Right renal pelvis (tissue), 4 donors: ENCODE results near the gene GIMAP1. TPM values are rescaled to one million over a fixed set of nuclear protein-coding genes. Genes with fewer than 3 reads are reported as not detected.
"Not testable (repeated sequence)": the region's sequence is repeated elsewhere in the genome, so short reads cannot be mapped to it uniquely, and the experiment has no call there.

Experiments
- DNase-seq, 4 donors: peaks; one replicate each; pipeline ENCODE4 v3.0.0-alpha.2; 2013; ENCODE audit warnings: low read depth in 4 of 4, low spot score in 3 of 4, missing footprints in 1 of 4
- polyA plus RNA-seq, 4 donors: library from polyadenylated mRNA; unstranded; fragments of 120-200 nt; gene quantifications; one replicate each; pipeline ENCODE4 v1.2.1, GENCODE V29; 2013; ENCODE audit not compliant: insufficient read length in 4 of 4

The GIMAP1 gene
- 1 to 10 TPM; 2.5 to 3.4 (median 3.0) TPM for polyA plus RNA-seq

DNA sequence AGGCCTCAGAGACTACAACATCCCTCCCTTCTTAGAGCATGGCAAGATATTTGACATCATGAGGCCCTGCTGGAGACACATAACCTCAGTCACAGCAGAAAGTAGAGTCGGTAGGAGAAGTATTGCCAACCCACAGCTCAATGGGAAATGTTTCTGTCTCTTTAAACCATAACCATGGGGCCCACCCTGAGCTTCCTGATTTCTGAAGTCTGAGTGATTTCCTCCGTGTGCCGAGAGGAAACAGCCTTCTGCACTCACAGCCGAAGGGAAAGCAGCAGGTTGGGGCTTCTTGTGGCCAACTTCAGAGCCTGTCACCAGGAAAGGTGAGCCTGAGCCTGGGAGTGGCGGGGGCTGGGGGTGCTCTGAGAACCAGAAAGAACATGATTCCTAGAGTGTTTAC lies at the start of gene GIMAP1:
TSS of gene GIMAP1 (plus strand) at position 246 of the 400 bp plus-strand sequence. CDS start 2,435 bp downstream, outside the sequence.
- peak in 2 of 4 donors; percentile 1 to 12 for DNase-seq

DNA sequence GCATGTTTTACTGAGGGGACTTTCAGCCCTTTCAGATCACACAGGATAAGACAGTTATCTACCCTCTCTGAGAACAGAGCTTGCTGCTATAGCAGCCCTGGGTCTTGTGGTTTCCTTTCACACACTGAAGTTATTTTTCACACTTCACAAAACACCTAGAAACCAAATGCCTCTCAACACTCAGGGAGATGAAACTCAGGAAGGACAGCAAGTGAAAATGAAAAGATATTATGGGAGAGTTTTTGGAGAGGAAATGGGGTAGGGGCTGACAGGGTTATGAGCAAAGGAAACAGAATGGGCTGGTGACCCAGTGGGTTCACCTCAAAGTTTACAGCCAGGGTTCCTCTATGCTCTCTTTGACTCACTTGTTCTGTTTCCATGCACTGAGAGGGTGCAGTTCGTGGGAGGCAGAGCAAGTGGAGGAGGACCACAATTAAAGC lies 47.9 kb upstream of the GIMAP1 start:
- no peak for DNase-seq

DNA sequence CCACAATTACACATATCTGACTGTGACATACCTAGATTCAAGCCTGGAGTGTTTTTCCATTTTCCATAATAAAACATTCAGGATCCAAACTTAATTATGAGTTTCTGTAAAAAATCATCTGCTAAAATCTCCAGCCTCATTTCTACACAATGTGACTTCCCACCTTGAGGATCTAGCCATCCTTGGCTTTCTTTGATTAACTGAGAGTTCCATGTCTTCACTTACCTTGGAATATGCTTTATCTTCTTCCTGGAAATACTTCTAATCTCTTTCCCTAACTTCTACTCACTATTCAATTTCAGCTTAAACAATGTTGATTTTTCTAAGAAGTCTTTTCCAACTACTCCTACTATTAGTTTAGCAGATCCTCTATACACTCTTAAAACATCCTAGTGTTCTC lies 47.4 kb upstream of the GIMAP1 start:
- no peak for DNase-seq

DNA sequence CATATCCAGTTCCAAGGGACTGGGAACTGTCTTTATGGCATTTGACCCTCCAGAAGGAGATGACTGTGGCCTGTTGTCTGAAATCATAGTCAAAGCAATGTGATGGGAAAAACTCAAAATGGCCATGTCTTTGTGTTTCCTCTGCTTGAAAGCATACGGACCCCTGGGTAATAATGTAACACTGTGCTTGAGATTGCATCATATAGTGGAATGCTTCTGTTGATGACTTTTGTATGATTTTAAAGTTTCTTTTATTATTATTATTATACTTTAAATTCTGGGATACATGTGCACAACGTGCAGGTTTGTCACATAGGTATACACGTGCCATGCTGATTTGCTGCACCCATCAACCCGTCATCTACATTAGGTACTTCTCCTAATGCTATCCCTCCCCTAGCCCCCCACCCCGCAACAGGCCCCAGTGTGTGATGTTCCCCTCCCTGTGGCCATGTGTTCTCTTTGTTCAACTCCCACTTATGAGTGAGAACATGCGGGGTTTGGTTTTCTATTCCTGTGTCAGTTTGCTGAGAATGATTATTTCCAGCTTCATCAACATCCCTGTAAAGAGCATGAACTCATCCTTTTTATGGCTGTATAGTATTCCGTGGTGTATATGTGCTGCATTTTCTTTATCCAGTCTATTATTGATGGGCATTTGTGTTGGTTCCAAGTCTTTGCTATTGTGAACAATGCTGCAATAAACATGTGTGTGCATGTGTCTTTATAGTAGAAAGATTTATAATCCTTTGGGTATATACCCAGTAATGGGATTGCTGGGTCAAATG lies 44.4 kb upstream of the GIMAP1 start:
- DNase-seq, result not testable (repeated sequence)

DNA sequence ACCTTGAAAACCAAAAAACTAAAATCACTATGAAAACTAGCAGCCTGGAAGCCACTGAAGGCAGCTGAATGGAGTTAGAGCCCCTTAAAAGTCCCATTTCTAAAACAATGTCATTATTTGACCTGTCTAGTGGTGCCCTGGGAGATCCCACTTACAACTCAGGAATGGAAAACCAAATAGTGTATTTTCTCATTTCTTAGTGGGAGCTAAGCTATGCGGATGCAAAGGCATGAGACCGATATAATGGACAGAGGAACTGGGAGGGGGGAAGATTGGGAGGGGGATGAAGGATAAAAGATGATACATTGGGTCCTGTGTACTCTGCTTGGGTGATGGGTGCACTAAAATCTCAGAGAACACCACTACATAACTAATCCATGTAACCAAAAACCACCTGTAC lies 40.7 kb upstream of the GIMAP1 start:
- no peak for DNase-seq

DNA sequence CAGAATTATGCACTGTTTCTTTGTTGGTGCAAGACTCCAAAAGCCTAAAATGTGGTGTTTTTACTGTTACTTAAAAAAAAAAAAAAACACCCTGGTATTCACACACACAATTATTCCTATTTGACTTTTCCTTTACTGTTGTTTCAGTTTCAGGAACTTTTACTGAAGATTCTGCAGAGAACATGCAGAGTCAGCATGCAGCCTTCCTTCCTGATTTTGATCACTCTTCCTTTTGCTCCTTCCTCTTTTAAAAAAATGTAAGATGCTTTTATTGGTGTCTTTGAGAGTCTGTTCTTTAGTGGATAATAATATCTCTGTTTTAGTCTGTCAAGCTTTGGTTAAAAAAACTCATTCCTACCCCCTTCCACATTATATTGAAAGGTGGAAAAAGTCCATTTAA lies 40.1 kb upstream of the GIMAP1 start:
- DNase-seq, result not testable (repeated sequence)

DNA sequence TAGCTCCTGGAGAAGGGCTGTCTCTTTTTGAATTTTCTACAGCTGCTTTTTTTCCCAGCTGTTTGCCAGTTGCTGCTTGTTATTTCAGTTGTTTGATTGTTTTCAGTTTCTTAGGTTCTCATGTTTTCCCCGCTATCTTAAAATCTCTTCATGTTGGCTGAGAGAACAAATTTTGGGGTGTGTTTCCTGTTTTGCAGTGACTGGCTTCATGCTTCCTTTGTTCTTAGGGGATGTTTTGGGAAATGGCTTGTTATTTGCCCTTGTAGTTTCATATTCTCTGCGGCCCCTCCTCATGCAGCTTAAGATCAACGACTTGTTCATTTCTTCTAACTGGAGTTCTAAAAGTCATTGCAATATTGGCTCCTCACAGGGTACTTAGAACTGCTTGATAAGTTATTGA lies 39.6 kb upstream of the GIMAP1 start:
- DNase-seq, result not testable (repeated sequence)

DNA sequence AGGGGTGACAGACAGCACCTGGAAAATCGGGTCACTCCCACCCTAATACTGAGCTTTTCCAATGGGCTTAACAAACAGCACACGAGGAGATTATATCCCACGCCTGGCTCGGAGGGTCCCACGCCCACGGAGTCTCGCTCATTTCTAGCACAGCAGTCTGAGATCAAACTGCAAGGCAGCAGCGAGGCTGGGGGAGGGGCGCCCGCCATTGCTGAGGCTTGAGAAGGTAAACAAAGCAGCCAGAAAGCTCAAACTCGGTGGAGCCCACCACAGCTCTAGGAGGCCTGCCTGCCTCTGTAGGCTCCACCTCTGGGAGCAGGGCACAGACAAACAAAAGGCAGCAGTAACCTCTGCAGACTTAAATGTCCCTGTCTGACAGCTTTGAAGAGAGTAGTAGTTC lies 37.8 kb upstream of the GIMAP1 start:
- not testable (repeated sequence) for DNase-seq

DNA sequence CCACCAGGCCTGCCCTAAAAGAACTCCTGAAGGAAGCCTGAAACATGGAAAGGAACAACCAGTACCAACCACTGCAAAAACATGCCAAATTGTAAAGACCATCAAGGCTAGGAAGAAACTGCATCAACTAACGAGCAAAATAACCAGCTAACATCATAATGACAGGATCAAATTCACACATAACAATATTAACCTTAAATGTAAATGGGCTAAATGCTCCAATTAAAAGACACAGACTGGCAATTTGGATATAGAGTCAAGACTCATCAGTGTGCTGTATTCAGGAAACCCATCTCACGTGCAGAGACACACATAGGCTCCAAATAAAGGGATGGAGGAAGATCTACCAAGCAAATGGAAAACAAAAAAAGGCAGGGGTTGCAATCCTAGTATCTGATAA lies 36.0 kb upstream of the GIMAP1 start:
- DNase-seq, result not testable (repeated sequence)

DNA sequence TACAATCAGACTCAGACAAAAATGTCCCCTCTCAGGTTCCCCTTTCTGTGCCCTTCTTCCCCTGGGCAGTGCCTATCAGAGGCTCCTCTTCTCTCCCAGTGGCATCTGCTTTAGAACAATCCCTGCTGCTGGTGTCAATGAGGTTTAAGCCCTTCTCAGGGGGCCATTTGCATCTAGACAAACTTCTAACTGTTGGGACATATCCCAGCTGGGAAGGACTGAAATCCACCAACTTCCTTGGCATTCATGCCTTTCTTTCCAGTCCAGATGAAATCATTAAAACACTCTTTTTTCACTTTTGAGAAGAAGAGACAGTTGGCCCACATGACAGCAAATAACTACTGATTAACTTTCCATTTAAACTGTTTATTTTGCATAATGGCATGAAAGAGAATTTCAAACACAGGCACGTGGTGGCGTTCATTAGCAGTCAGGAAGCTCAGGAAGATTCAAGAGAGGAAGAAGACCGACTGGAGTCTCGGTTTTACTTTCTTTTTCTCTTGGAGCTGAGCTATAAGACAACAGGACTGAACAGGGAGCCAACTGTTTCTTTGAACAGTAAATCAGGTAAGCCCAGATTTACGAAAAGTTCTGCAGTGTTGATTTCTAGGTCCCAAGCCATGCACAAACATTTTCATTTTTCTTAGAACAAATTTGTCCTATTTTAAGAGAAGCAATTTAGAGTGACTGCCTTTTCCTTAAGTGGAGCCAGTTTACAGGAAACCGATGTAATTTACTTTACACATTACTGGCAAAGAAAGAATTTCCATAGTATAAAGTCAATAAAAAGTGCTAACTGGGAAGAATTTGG lies 31.0 kb upstream of the GIMAP1 start, which contains the start of gene GIMAP2:
TSS of gene GIMAP2 (plus strand) at position 488 of the 811 bp plus-strand sequence. CDS start 1,354 bp downstream, outside the sequence.
- peak in 1 of 4 donors; percentile 1 for DNase-seq

DNA sequence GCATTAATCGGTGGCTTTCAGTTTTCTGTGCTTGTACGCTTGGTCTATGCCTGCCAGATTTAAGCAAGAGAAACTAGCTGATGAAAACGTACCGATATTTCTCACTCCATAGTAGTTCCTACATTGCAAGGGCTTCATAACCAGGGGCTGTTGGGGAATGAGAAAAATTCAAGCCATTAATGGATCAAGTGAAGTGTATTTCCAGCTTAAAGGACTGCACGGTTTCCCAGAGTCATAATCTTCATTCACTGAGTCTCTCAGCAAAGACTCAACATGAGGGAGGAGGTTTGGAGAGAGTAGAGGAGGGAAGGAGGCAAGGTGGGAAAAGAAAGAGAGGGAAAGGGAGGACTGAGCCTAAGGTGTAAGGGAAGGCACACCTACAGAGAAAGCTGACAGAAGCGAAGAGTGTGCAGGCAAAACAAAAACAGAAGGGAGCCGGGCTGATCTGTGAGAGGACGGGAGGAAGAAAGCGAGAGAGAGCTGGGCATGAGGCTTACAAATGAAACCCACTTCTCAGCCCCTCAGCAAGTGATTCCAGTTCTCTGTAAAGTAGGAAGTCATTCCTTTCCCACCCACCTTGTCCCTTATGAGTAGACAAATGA lies 30.3 kb upstream of the GIMAP1 start:
- DNase-seq, result no peak

DNA sequence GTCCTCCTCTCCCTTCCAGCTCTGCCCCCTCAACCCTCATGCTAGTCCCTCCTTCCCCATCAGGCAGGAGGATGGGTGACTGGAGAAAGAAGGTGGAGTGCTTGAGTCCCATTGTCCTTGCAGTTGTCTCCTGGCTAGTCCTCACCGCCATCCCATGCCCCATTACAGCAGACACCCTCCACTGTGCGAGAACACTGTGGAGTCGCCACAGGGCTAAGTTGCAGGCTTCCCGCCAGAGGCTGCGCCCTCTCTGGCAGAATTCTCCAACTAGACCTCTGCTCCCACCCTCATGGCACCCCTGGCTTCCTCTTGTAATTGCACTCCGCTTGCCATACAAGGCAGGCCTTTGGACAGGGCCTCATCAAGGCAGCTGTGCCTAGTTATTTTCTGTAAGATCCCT lies 27.8 kb upstream of the GIMAP1 start:
- DNase-seq, result no peak

DNA sequence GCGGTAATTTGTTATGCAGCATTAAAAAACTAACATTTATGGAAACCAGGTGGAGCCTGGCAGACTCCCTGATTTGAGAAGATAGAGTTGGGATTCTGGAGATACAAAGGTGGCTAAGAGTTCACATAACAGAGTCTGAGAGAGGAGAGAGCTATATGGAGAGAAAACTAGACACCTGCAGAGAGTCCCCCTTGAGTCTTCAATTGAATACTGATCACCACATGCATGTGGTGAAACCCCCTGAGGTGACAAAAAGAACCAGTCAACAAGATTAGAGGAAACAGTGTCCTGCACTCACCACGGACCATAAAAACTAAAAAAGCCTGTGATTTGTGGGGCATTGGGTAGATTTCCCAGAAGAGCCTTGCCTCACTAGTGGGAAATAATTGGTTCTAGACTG lies 20.8 kb upstream of the GIMAP1 start:
- DNase-seq, result no peak

DNA sequence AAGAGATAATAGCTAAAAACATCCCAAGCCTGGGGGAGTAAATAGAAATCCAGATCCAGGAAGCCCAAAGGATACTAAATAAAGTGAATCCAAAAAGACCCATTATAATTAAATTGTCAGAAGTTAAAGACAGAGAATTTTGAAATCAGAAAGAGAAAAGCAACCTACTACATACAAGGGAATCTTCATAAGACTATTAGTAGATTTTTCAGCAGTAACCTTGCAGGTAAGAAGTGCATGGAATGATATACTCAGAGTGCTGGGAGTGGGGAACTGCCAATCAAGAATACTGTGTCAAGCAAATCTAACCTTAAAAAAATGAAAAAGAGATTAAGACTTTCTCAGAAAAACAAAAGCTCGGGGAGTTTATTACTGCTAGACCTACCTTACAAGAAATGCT lies 13.2 kb upstream of the GIMAP1 start:
- DNase-seq, result no peak

DNA sequence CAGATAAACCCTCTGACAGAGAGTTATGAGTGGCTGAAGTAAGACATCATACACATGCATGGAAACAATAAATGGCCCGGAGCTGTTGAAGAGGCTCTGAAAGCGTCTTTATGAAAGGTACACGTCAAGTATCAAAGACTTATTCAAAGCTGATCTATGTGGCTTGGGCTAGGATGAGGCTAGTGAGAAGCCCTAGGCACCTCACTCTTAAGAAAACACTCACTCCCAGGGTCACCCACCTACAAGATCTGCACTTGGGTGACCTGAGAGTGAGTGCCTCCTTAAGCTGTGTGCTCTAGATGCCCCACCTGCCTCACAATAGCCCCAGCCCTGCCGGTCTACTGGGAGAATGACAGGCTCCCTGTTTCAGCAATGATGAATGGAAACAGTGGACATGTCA lies 1.1 kb upstream of the GIMAP1 start:
- no peak for DNase-seq

DNA sequence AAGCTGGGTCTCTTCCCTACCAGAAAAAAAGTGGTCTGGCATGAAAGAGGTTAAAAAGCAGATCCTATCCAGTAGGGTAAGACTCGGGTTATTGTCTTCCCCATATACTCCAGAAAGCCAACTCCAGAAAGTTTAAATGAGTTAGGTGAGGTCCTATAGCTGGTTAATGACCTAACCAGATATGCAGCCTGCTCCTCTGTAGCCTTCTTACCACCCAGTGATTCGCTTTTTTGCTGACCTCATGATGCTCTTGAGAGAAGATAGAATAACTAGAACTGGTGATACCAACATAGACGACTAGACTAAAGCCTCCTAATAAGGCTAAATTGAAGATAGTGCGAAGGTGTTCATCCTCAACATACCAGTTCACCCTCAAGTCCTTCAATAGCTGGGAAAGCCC lies 675 bp upstream of the GIMAP1 start:
- DNase-seq, result no peak

DNA sequence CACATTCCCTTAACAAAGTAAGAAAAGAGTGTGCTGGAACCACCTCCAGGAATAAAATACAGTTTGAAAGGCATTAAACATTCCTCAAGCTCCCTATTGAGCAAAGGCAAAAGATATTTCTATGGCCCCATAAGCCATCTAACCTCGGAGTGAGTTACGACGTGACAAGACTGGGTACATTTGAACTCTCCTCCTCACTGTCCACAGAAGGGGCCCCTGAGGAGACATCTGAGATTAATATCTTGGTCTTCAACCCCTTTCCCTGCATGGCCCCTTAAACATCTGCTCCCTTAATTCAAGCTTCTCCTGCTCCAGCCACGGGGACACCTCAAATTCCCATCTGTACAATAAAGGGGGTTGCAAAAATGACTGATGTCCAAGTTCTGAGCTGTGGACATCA lies 526 bp downstream of the GIMAP1 start:
- no peak for DNase-seq

DNA sequence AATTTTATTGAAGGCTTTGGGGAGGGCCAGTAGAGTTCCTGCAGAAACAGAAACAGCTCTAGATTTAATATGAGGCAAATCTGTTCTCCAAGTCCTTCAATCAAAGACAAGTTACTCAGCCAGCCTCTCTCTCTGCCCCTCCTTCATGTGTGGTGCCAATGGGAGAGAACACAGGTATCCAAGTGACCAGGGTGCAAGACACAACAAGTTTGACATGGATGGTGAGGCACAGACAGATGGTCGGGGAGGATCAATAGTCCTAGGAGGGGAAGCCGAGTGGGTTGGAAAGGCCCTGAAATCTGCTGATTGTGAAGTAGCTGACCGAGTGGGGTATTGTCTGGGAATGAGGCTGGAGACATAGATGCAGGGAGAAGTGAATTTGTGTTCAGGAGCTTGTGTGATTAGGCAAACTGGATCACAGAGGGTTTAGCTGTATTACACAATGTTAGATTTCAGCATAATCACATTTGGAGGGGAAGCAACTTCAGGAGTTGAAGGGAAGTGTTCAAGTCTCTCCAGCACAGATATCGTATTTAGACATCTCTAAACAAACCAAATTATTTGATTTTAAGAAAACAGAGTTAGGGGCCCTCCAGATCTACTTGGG lies 1.5 kb downstream of the GIMAP1 start:
- no peak for DNase-seq

DNA sequence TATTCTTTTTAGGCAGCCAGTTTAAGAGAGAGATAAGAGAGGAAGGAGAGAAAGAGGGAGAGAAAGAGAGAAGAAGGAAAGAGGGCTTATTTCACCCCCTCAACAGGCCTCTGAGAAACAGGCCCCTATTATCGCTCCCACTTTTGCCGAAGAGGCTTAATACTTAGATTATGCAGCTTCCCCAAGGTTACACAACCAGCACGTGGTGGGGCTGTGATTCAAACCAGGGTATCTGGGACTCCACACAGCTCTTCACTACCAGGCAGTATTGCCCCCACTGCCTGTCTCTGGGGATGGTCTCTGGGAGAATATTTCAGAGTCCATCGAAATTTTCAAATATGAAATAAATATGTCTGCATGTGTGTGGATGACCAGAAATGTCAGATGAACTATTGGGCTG lies 3.0 kb downstream of the GIMAP1 start:
- no peak for DNase-seq

DNA sequence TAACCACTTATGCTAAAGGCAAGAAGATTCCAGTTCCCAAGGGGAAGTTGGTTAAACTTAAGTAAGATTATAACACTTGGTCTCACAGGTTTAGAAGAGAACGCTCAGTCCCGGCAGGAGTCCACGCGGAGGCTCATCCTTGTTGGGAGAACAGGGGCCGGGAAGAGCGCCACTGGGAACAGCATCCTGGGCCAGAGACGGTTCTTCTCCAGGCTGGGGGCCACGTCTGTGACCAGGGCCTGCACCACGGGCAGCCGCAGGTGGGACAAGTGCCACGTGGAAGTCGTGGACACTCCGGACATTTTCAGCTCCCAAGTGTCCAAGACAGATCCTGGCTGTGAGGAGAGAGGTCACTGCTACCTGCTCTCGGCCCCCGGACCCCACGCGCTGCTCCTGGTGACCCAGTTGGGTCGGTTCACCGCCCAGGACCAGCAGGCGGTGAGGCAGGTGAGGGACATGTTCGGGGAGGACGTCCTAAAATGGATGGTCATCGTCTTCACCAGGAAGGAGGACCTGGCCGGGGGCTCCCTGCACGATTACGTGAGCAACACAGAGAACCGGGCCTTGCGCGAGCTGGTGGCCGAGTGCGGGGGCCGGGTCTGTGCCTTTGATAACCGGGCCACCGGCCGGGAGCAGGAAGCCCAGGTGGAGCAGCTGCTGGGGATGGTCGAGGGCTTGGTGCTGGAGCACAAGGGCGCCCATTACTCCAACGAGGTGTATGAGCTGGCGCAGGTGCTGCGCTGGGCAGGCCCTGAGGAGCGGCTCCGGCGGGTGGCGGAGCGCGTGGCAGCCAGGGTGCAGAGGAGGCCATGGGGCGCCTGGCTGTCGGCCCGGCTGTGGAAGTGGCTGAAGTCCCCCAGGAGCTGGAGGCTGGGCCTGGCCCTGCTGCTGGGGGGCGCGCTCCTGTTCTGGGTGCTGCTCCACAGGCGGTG lies 3.8 kb downstream of the GIMAP1 start:
- no peak for DNase-seq
